Measurements from ENCODE around the gene ADAMTS17.

The ADAMTS17 gene

DNA sequence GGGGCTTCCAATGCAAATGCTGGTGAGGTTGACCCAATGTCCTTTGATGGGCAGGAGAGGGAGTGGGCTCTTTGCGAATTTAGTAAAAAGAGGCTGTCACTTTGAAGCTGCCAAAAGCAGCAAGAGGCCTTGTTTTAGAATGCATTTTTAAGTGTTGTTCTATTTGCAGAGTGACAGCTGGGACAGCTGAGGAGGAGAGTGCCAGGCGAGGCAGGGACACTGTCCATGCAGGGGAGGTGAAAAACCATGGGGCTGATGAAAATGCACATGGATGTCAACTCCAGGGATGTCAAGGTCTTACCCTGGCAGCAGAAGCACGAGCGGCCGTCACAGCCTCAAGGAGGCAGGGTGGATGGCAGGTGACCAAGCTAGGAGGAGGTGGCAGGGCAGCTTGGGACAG lies 279.8 kb downstream of the ADAMTS17 start:
- H3K4me3 ChIP-seq (ENCODE audit: low read depth, low read length), result no peak overlapping the region
- TF ChIP-seq, protein P1, sequence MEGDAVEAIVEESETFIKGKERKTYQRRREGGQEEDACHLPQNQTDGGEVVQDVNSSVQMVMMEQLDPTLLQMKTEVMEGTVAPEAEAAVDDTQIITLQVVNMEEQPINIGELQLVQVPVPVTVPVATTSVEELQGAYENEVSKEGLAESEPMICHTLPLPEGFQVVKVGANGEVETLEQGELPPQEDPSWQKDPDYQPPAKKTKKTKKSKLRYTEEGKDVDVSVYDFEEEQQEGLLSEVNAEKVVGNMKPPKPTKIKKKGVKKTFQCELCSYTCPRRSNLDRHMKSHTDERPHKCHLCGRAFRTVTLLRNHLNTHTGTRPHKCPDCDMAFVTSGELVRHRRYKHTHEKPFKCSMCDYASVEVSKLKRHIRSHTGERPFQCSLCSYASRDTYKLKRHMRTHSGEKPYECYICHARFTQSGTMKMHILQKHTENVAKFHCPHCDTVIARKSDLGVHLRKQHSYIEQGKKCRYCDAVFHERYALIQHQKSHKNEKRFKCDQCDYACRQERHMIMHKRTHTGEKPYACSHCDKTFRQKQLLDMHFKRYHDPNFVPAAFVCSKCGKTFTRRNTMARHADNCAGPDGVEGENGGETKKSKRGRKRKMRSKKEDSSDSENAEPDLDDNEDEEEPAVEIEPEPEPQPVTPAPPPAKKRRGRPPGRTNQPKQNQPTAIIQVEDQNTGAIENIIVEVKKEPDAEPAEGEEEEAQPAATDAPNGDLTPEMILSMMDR (IDR thresholded peaks at IDR 0.05; ENCODE audit: control insufficient read depth, extremely low read depth, insufficient read depth), result no peak
- no peak for DNase-seq (ENCODE audit: low read depth)

DNA sequence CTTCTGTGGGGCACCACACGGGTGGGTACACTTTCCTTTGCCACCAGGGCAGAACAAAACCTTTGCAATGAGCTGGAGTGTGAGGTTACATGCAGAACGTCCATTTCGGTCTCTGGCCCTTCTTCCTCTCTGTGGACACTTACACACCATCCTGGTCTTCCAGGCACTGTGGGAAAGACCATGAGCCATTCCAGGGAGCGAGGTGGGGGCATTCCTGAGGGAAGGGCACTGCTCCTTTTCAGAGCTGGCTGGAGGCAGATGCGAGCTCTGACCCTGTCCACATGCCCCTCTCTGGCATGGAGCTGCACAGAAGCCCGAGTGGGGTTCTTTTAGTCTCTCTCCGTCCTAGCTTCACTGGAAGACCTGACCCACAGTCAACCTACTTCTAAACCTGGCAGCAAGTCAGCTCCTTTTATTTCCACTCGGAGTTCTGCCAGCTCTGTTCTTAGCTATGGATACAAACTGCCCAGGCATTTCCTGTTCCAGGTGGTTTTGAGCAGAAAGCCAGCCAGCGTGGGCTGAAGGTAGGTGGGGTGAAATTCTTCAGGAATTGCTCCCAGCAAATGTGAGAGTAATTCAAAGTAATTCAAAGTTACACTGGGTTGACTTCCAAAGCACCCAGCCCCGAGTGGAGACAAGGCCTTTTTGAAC lies 281.4 kb downstream of the ADAMTS17 start:
- DNase-seq (ENCODE audit: low read depth), result peak; percentile 67
- no peak overlapping the region for H3K4me3 ChIP-seq (ENCODE audit: low read depth, low read length)
- TF ChIP-seq, protein P1 (IDR thresholded peaks at IDR 0.05; ENCODE audit: control insufficient read depth, extremely low read depth, insufficient read depth), result no peak

GRCh38 chr15:100059521-100059920 lies 282.3 kb downstream of the ADAMTS17 start:
- no peak for DNase-seq (ENCODE audit: low read depth)
- TF ChIP-seq, protein P1 (IDR thresholded peaks at IDR 0.05; ENCODE audit: control insufficient read depth, extremely low read depth, insufficient read depth), result no peak

GRCh38 chr15:100059094-100059493 lies 282.7 kb downstream of the ADAMTS17 start:
- H3K4me3 ChIP-seq (ENCODE audit: low read depth, low read length), result no peak overlapping the region
- TF ChIP-seq, protein P1 (IDR thresholded peaks at IDR 0.05; ENCODE audit: control insufficient read depth, extremely low read depth, insufficient read depth), result no peak
- no peak for DNase-seq (ENCODE audit: low read depth)

More at GRCh38 chr15:100059521-100059920, 282.3 kb downstream of the ADAMTS17 start:
- H3K4me3 ChIP-seq (ENCODE audit: low read depth, low read length), result no peak overlapping the region

GRCh38 chr15:100058458-100058857 lies 283.3 kb downstream of the ADAMTS17 start:
- no peak overlapping the region for H3K4me3 ChIP-seq (ENCODE audit: low read depth, low read length)
- TF ChIP-seq, protein P1 (IDR thresholded peaks at IDR 0.05; ENCODE audit: control insufficient read depth, extremely low read depth, insufficient read depth), result no peak
- DNase-seq (ENCODE audit: low read depth), result no peak

- H3K4me3 ChIP-seq (ENCODE audit: low read depth, low read length), result no peak overlapping the region
- TF ChIP-seq, protein P1 (IDR thresholded peaks at IDR 0.05; ENCODE audit: control insufficient read depth, extremely low read depth, insufficient read depth), result no peak
Observed at GRCh38 chr15:100057281-100057680, 284.5 kb downstream of the ADAMTS17 start.

More at GRCh38 chr15:100057281-100057680, 284.5 kb downstream of the ADAMTS17 start:
- DNase-seq (ENCODE audit: low read depth), result no peak
